Kidney (tissue), 14 donors: Measurements from ENCODE around the gene GRIK3. TPM values are rescaled to one million over a fixed set of nuclear protein-coding genes. Genes with fewer than 3 reads are reported as not detected.

Experiments used
- DNase-seq, 5 donors: peaks; one replicate each; pipeline ENCODE4 v3.0.0-alpha.2; 2013 to 2020
- FAIRE-seq: peaks from 2 replicates; lab custom pipeline; 2012; peaks lifted over from hg19 to GRCh38; lab: Jason Lieb, UNC
- H3K27ac ChIP-seq, 2 donors: one replicate each; pipeline ENCODE4 v1.7.0; 2013; ENCODE audit warnings: low read depth in 2 of 2, low read length in 2 of 2, inconsistent platforms in 1 of 2
- H3K27me3 ChIP-seq: one replicate; pipeline ENCODE4 v1.7.1; 2013; ENCODE audit warnings: low read length, inconsistent platforms; ENCODE audit not compliant: control insufficient read depth, insufficient read depth
- H3K36me3 ChIP-seq, 3 donors: one replicate each; pipeline versions ENCODE4 v1.7.0 to v1.7.1; 2013; ENCODE audit warnings: low read length in 3 of 3, control low read depth in 1 of 3, inconsistent platforms in 1 of 3; ENCODE audit not compliant: insufficient read depth in 3 of 3, control insufficient read depth in 2 of 3
- H3K4me1 ChIP-seq, 3 donors: one replicate each; pipeline versions ENCODE4 v1.7.0 to v1.7.1; 2013; ENCODE audit warnings: low read length in 3 of 3, inconsistent platforms in 1 of 3, low read depth in 1 of 3; ENCODE audit not compliant: control insufficient read depth in 2 of 3, insufficient read depth in 2 of 3
- H3K4me3 ChIP-seq, 3 donors: one replicate each; pipeline versions ENCODE4 v1.7.0 to v1.8.1; 2013; ENCODE audit warnings: low read length in 3 of 3, control low read depth in 1 of 3, inconsistent platforms in 1 of 3
- H3K9ac ChIP-seq, 3 donors: one replicate each; pipeline versions ENCODE4 v1.7.0 to v1.7.1; 2013; ENCODE audit warnings: low read length in 3 of 3, control low read depth in 1 of 3, inconsistent platforms in 1 of 3
- H3K9me3 ChIP-seq, 3 donors: one replicate each; pipeline versions ENCODE4 v1.7.0 to v1.7.1; 2013; ENCODE audit warnings: low read length in 3 of 3, control low read depth in 1 of 3, inconsistent platforms in 1 of 3; ENCODE audit not compliant: control insufficient read depth in 2 of 3, insufficient read depth in 1 of 3
- intact Hi-C: fragments of 100-400 bp; cut with DNase I; formaldehyde crosslinking; loops from one replicate; pipeline ENCODE4 v1.11.1; 2022
- polyA plus RNA-seq: library from polyadenylated mRNA; stranded (reverse); fragments of 350-450 nt; fragmentation: Illumina TruSeq; extraction: RNeasy Lipid Tissue Mini Kit (QIAGEN cat#74804); gene quantifications from one replicate; pipeline ENCODE4 v1.2.3, GENCODE V29; 2014; ENCODE audit warnings: low read depth, low replicate concordance; ENCODE audit not compliant: insufficient read depth
- total RNA-seq: library from RNA; stranded (reverse); fragmentation: NEBNext Ultra II Directional; extraction: Animal tissue kit (Norgen Biotek cat#: 25700); gene quantifications from one replicate; pipeline ENCODE4 v1.2.1, GENCODE V29; 2021
- TF ChIP-seq, protein P1 (sequence below): IDR thresholded peaks from 3 replicates; pipeline ENCODE4 v1.5.1; 2012; ENCODE audit warnings: mild to moderate bottlenecking, moderate library complexity, borderline replicate concordance; ENCODE audit not compliant: insufficient read depth; ENCODE audit errors: extremely low read depth
- donor health status: control.
- donor health status: control.
- donor health status: control.
- donor health status: control.
- donor health status: control.
- donor health status: DM: yes; HTN: yes; CAD: no.
- donor health status: Normal renal cell carcinoma (clear cell type).

Gene GRIK3
- total and polyA plus RNA-seq, 2 donors from 2014 or later, result 0.06 to 0.38 TPM

- no peak overlapping the region for H3K4me3 ChIP-seq
- no peaks in the 10 kb centered on the region for H3K27me3 ChIP-seq
- DNase-seq (no peak), FAIRE-seq (no peak)
- no peaks in the 10 kb centered on the region for H3K4me1 ChIP-seq
- H3K9ac ChIP-seq, result no peak overlapping the region
- no peak overlapping the region for H3K27ac ChIP-seq
- intact Hi-C loops, result no loop called here
- TF ChIP-seq, protein P1, sequence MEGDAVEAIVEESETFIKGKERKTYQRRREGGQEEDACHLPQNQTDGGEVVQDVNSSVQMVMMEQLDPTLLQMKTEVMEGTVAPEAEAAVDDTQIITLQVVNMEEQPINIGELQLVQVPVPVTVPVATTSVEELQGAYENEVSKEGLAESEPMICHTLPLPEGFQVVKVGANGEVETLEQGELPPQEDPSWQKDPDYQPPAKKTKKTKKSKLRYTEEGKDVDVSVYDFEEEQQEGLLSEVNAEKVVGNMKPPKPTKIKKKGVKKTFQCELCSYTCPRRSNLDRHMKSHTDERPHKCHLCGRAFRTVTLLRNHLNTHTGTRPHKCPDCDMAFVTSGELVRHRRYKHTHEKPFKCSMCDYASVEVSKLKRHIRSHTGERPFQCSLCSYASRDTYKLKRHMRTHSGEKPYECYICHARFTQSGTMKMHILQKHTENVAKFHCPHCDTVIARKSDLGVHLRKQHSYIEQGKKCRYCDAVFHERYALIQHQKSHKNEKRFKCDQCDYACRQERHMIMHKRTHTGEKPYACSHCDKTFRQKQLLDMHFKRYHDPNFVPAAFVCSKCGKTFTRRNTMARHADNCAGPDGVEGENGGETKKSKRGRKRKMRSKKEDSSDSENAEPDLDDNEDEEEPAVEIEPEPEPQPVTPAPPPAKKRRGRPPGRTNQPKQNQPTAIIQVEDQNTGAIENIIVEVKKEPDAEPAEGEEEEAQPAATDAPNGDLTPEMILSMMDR, result no peak
- H3K36me3 ChIP-seq, result no peaks in the 10 kb centered on the region
- H3K9me3 ChIP-seq, result no peaks in the 10 kb centered on the region
Observed at GRCh38 chr1:37073152-37073853, 39.0 kb upstream of the GRIK3 start.

- Histone ChIP-seq H3K4me3 (no peak overlapping the region), H3K9me3 (no peaks in the 10 kb centered on the region), H3K36me3 (no peaks in the 10 kb centered on the region), H3K9ac (no peak overlapping the region), H3K4me1 (no peaks in the 10 kb centered on the region), H3K27ac (no peak overlapping the region), H3K27me3 (no peaks in the 10 kb centered on the region)
- DNase-seq (peak in 1 of 5 donors; percentile 4), FAIRE-seq (no peak)
- intact Hi-C loops, result no loop called here
- TF ChIP-seq, protein P1, result no peak
Observed at GRCh38 chr1:37071829-37072228, 37.5 kb upstream of the GRIK3 start.

- H3K9ac ChIP-seq, result no peak overlapping the region
- H3K27me3 ChIP-seq, result no peaks in the 10 kb centered on the region
- no peak for FAIRE-seq
- H3K4me1 ChIP-seq, result no peaks in the 10 kb centered on the region
- no peak overlapping the region for H3K27ac ChIP-seq
- no peaks in the 10 kb centered on the region for H3K36me3 ChIP-seq
- intact Hi-C loops, result no loop called here
- no peak overlapping the region for H3K4me3 ChIP-seq
- TF ChIP-seq, protein P1, result no peak
- no peaks in the 10 kb centered on the region for H3K9me3 ChIP-seq
- DNase-seq, result no peak
Observed at GRCh38 chr1:37070126-37070525, 35.8 kb upstream of the GRIK3 start.
